Endothelial cell of umbilical vein (primary cell): Measurements from ENCODE around the gene NAP1L3. TPM values are rescaled to one million over a fixed set of nuclear protein-coding genes. Genes with fewer than 3 reads are reported as not detected.
A peak's percentile ranks its signal among the peaks of the same experiment; 100 is the strongest.

Source experiments
- BruUV-seq: library from RNA; stranded (reverse); fragments of 400-500 nt; replicated peaks from 2 replicates; lab custom pipeline; 2021; lab: Mats Ljungman, UMichigan
- CTCF ChIA-PET: fragments of 300-600, 350-600 bp; sonication (Branson Sonifier 250); formaldehyde crosslinking; loops from one replicate; lab custom pipeline; 2021; ENCODE audit warnings: antibody characterized with exemption, inconsistent platforms; lab: Charles Lee
- POLR2A ChIA-PET: fragments of 300-600, 350-600 bp; sonication (Branson Sonifier 250); formaldehyde crosslinking; loops from one replicate; lab custom pipeline; 2021; ENCODE audit warnings: antibody characterized with exemption, inconsistent platforms; lab: Charles Lee
- DNase-seq: peaks from one replicate; pipeline ENCODE4 v3.0.0-alpha.2; 2011; ENCODE audit warnings: low read depth, low spot score
- FAIRE-seq: peaks from 2 replicates; lab custom pipeline; 2011; peaks lifted over from hg19 to GRCh38; lab: Jason Lieb, UNC
- H2AFZ ChIP-seq: 2 replicates; pipeline ENCODE4 v1.6.0; 2012; ENCODE audit warnings: low read depth, low read length, control low read depth, inconsistent platforms
- H3K27ac ChIP-seq: 2 replicates; pipeline ENCODE4 v1.5.1; 2011; ENCODE audit warnings: low read depth, mild to moderate bottlenecking, control low read depth, low read length, moderate library complexity; ENCODE audit not compliant: insufficient read depth
- H3K27me3 ChIP-seq, 2 experiments: 2 replicates each; pipeline versions ENCODE4 v1.6.0 to v1.6.1; 2011; ENCODE audit warnings: low read length in 2 of 2, mixed read lengths in 1 of 2; ENCODE audit not compliant: control insufficient read depth in 2 of 2, insufficient read depth in 2 of 2
- H3K36me3 ChIP-seq, 2 experiments: 2 replicates in 1 of 2; 3 replicates in 1 of 2; pipeline ENCODE4 v1.5.1; 2011; ENCODE audit warnings: low read length in 2 of 2, mild to moderate bottlenecking in 1 of 2, moderate library complexity in 1 of 2; ENCODE audit not compliant: control insufficient read depth in 2 of 2, insufficient read depth in 2 of 2; ENCODE audit errors: extremely low read depth in 1 of 2
- H3K4me1 ChIP-seq: 3 replicates; pipeline ENCODE4 v1.5.1; 2011; ENCODE audit warnings: mild to moderate bottlenecking, low read length; ENCODE audit not compliant: control insufficient read depth, insufficient read depth; ENCODE audit errors: extremely low read depth
- H3K4me2 ChIP-seq: 2 replicates; pipeline ENCODE4 v1.6.1; 2011; ENCODE audit warnings: low read length, control low read depth, mixed read lengths; ENCODE audit not compliant: insufficient read depth
- H3K4me3 ChIP-seq, 3 experiments: fragments of 200-600 bp in 1 of 3; sonication (generic), shearing (Covaris generic) in 1 of 3; replicated peaks in 1 of 3; 2 replicates each; pipeline ENCODE4 v1.5.1; 2011 to 2016; ENCODE audit warnings: control low read depth in 3 of 3, low read length in 3 of 3, mild to moderate bottlenecking in 2 of 3, inconsistent platforms in 1 of 3, low read depth in 1 of 3, moderate library complexity in 1 of 3; ENCODE audit not compliant: insufficient read depth in 1 of 3
- H3K79me2 ChIP-seq: 2 replicates; pipeline ENCODE4 v1.6.0; 2012; ENCODE audit warnings: low read length, inconsistent platforms; ENCODE audit not compliant: control insufficient read depth, insufficient read depth
- H3K9ac ChIP-seq: replicated peaks from 2 replicates; pipeline ENCODE3; 2011; ENCODE audit warnings: low read length, control low read depth; ENCODE audit not compliant: insufficient read depth; ENCODE audit errors: extremely low read depth
- H3K9me1 ChIP-seq: replicated peaks from 3 replicates; pipeline ENCODE4 v1.6.0; 2011; ENCODE audit warnings: mild to moderate bottlenecking, low read length; ENCODE audit not compliant: control insufficient read depth, insufficient read depth; ENCODE audit errors: extremely low read depth
- H3K9me3 ChIP-seq: replicated peaks from 2 replicates; pipeline ENCODE4 v1.5.1; 2012; ENCODE audit warnings: low read length, inconsistent platforms; ENCODE audit not compliant: control insufficient read depth, insufficient read depth
- H4K20me1 ChIP-seq: replicated peaks from 2 replicates; pipeline ENCODE3; 2011; ENCODE audit warnings: mild to moderate bottlenecking, low read length; ENCODE audit not compliant: control insufficient read depth, insufficient read depth; ENCODE audit errors: extremely low read depth
- EZH2 ChIP-seq: IDR thresholded peaks from 2 replicates; pipeline ENCODE4 v1.6.1; 2012; ENCODE audit warnings: borderline replicate concordance, low read depth, mild to moderate bottlenecking, moderate library complexity, low read length, inconsistent platforms; ENCODE audit not compliant: severe bottlenecking
- FOS ChIP-seq: IDR thresholded peaks from 2 replicates; pipeline ENCODE4 v1.6.1; 2011; ENCODE audit warnings: mild to moderate bottlenecking, low read length, moderate library complexity, borderline replicate concordance; ENCODE audit not compliant: insufficient read depth
- JUN ChIP-seq: IDR thresholded peaks from 2 replicates; pipeline ENCODE4 v1.6.1; 2011; ENCODE audit warnings: borderline replicate concordance, low read depth; ENCODE audit not compliant: insufficient read length, insufficient read depth
- MAX ChIP-seq: IDR thresholded peaks from 2 replicates; pipeline ENCODE4 v1.6.1; 2011; ENCODE audit not compliant: insufficient read depth, insufficient read length
- MYC ChIP-seq: IDR thresholded peaks from one replicate; pipeline ENCODE4 v1.6.1; 2011; ENCODE audit warnings: mild to moderate bottlenecking, low read depth, low read length
- POLR2AphosphoS5 ChIP-seq: IDR thresholded peaks from 2 replicates; pipeline ENCODE4 v1.6.1; 2012; ENCODE audit warnings: low read depth, mild to moderate bottlenecking, control low read depth, low read length, moderate library complexity; ENCODE audit not compliant: insufficient read depth
- dilution Hi-C: fragments of 300-500 bp; cut with MboI; formaldehyde crosslinking; loops from one replicate; pipeline ENCODE4 v1.15.0; 2019; ENCODE audit warnings: low sequenced_read_pairs; ENCODE audit not compliant: extremely low pct_ligation_motif_present
- intact Hi-C: fragments of 100-400 bp; cut with micrococcal nuclease; formaldehyde crosslinking; loops from one replicate; pipeline ENCODE4 v1.10.0; 2022
- polyA plus RNA-seq, 4 experiments: library from polyadenylated mRNA; depleted of rRNA in 3 of 4; stranded (reverse) in 3 of 4; unstranded in 1 of 4; fragments of >200 nt; gene quantifications; 2 replicates each; pipeline versions ENCODE4 v1.2.1 to v1.2.3, GENCODE V29; 2011 to 2012; ENCODE audit warnings: missing spikeins in 1 of 4
- total RNA-seq: library from RNA; stranded (reverse); gene quantifications from 2 replicates; pipeline ENCODE4 v1.2.3, GENCODE V29; 2021
- TF ChIP-seq, protein P1 (sequence below), 2 donors: IDR thresholded peaks; 1 replicate in 1 of 2; 2 replicates in 1 of 2; pipeline ENCODE4 v1.5.1; 2011; ENCODE audit warnings: low read length in 2 of 2, mild to moderate bottlenecking in 2 of 2, moderate library complexity in 2 of 2, control low read depth in 1 of 2, inconsistent platforms in 1 of 2, low read depth in 1 of 2; ENCODE audit not compliant: insufficient read depth in 1 of 2; ENCODE audit errors: extremely low read depth in 1 of 2

Gene NAP1L3
- total and polyA plus RNA-seq, 2 donors (not counting 3 experiments of a cell fraction or from before 2014, with no cell fraction given), result 0.03 to 0.22 TPM

DNA sequence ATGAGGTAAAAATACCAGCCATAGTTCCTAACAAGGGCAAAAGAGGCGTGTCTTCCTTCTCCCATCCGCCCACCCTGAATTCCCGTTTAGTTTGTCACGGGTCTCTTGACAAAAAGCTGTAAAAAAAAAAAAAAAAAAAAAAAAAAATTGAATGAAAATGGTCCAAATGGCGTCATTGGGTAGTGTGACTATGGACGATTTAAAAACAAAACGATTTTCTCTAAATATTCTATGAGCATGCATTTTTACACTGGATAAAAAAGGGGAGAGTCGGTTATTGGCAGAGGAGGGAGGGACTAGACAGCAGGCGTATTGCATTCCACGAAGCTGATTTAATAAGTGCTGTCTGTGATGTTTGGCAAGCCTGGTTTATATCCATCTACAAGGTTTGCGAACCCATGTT, 492 bp upstream of the NAP1L3 start, which contains the start of gene FAM133A:
Gene FAM133A, plus strand, starts transcription at position 338 of the 403 bp plus-strand sequence. CDS start 35,214 bp downstream, outside the sequence.
- FAIRE-seq, result no peak
- POLR2A ChIA-PET, result no interaction called here
- intact Hi-C loops, result no loop called here

GRCh38 chrX:93660575-93660974, 12.8 kb downstream of the NAP1L3 start:
- H3K4me2 ChIP-seq, result no peak overlapping the region
- no peak overlapping the region for H2AFZ ChIP-seq
- POLR2A ChIA-PET, result no interaction called here
- H4K20me1 ChIP-seq, result no peaks in the 10 kb centered on the region
- BruUV-seq, result no TSS peak
- DNase-seq, result no peak
- H3K27ac ChIP-seq, result no peak overlapping the region
- H3K9me1 ChIP-seq, result no peaks in the 10 kb centered on the region
- CTCF ChIA-PET, result no interaction called here
- dilution Hi-C loops (no loop called here), intact Hi-C loops (no loop called here)
- no peaks in the 10 kb centered on the region for H3K4me1 ChIP-seq
- no peaks in the 10 kb centered on the region for H3K79me2 ChIP-seq
- H3K4me3 ChIP-seq, result no peak overlapping the region
- no peaks in the 10 kb centered on the region for H3K9me3 ChIP-seq
- no peaks in the 10 kb centered on the region for H3K27me3 ChIP-seq
- TF ChIP-seq EZH2 (no peak), MYC (no peak), POLR2AphosphoS5 (no peak), JUN (no peak), FOS (no peak), MAX (no peak)
- TF ChIP-seq, protein P1, sequence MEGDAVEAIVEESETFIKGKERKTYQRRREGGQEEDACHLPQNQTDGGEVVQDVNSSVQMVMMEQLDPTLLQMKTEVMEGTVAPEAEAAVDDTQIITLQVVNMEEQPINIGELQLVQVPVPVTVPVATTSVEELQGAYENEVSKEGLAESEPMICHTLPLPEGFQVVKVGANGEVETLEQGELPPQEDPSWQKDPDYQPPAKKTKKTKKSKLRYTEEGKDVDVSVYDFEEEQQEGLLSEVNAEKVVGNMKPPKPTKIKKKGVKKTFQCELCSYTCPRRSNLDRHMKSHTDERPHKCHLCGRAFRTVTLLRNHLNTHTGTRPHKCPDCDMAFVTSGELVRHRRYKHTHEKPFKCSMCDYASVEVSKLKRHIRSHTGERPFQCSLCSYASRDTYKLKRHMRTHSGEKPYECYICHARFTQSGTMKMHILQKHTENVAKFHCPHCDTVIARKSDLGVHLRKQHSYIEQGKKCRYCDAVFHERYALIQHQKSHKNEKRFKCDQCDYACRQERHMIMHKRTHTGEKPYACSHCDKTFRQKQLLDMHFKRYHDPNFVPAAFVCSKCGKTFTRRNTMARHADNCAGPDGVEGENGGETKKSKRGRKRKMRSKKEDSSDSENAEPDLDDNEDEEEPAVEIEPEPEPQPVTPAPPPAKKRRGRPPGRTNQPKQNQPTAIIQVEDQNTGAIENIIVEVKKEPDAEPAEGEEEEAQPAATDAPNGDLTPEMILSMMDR (IDR thresholded peaks at IDR 0.05; ENCODE audit: extremely low read depth in 1 of 2, insufficient read depth in 1 of 2, low read depth in 1 of 2, low read length in 2 of 2), result no peak
- FAIRE-seq, result no peak
- no peaks in the 10 kb centered on the region for H3K36me3 ChIP-seq
- no peak overlapping the region for H3K9ac ChIP-seq

More for the DNA sequence above, 492 bp upstream of the NAP1L3 start, which contains the start of gene FAM133A:
- Histone ChIP-seq H3K36me3 (no peaks in the 10 kb centered on the region), H3K4me1 (no peaks in the 10 kb centered on the region), H3K9me1 (no peaks in the 10 kb centered on the region), H4K20me1 (no peaks in the 10 kb centered on the region), H3K27me3 (no peaks in the 10 kb centered on the region), H2AFZ (no peak within 1 kb of the TSS), H3K79me2 (no peaks in the 10 kb centered on the region), H3K27ac (no peak within 1 kb of the TSS), H3K9ac (no peak within 1 kb of the TSS), H3K4me2 (peak within 1 kb of the TSS; percentile 17), H3K9me3 (no peaks in the 10 kb centered on the region), H3K4me3 (peak within 1 kb of the TSS in 2 of 3 experiments; percentile 18 to 23)
- DNase-seq, result no peak
- no peak for TF ChIP-seq POLR2AphosphoS5
- TF ChIP-seq EZH2, result no peak
- CTCF ChIA-PET, result no interaction called here
- BruUV-seq, result no TSS peak
- dilution Hi-C loops, result no loop called here
